ENCODE measurements around the gene MED13L. TPM values are rescaled to one million over a fixed set of nuclear protein-coding genes. Genes with fewer than 3 reads are reported as not detected.

Gene MED13L
- total RNA-seq, 2 experiments from 2014 or later, result 203 to 208 TPM

DNA sequence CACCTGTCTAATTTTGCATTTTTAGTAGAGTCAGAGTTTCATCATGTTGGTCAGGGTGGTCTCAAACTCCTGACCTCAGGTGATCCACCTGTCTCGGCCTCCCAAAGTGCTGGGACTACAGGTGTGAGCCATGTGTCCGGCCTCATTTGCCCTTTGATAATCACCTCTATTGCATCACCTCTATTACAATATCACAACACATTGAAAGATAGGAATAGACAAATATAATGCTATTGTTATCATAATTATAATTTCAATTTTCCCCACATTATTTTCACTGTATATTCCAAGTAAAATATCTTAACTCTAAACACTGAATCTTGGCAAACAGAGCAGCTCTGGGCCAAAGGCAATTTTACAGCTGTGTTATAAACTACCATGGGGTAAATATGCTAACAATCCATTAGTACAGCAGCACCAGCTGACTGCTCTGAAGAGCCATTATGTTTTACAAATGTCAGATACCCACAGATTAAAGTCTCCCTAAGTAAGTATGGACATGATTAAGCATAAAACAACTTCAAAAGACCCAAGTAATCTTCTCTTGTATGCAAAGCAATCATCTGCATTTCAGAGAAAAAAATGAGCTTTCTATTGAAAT, 173.2 kb downstream of the MED13L start:
- Histone ChIP-seq H3K4me1 (ENCODE audit: insufficient read depth, low read length) (no peaks in the 10 kb centered on the region), H3K36me3 (ENCODE audit: insufficient read depth, low read length) (peaks cover 2% of the 10 kb centered on the region), H3K9me3 (ENCODE audit: control insufficient read depth in 1 of 2, insufficient read depth in 1 of 2, low read length in 2 of 2) (no peaks in the 10 kb centered on the region), H3K27me3 (ENCODE audit: control insufficient read depth in 1 of 2, insufficient read depth in 2 of 2, low read length in 2 of 2) (no peaks in the 10 kb centered on the region), H3K27ac (ENCODE audit: low read depth in 1 of 2, low read length in 2 of 2) (no peak overlapping the region), H3K4me3 (ENCODE audit: low read length) (no peak overlapping the region)
- ATAC-seq (ENCODE audit: poor library complexity) (no peak), DNase-seq (no peak)
- ChIA-PET POLR2A (interaction anchor here (1.2 kb wide), 1 partner anchor 10 kb away, joined by 3 read pairs; no protein-coding TSS in a partner anchor), CTCF (no interaction called here)
- Mint-ChIP-seq H3K4me3 (no peak overlapping the region), H3K27me3 (no peaks in the 10 kb centered on the region), H3K36me3 (ENCODE audit: low read depth) (peaks cover 49% of the 10 kb centered on the region), H3K27ac (no peak overlapping the region), H3K4me1 (ENCODE audit: low read depth) (peaks cover 41% of the 10 kb centered on the region), H3K9me3 (no peaks in the 10 kb centered on the region)
- TF ChIP-seq, protein P1, sequence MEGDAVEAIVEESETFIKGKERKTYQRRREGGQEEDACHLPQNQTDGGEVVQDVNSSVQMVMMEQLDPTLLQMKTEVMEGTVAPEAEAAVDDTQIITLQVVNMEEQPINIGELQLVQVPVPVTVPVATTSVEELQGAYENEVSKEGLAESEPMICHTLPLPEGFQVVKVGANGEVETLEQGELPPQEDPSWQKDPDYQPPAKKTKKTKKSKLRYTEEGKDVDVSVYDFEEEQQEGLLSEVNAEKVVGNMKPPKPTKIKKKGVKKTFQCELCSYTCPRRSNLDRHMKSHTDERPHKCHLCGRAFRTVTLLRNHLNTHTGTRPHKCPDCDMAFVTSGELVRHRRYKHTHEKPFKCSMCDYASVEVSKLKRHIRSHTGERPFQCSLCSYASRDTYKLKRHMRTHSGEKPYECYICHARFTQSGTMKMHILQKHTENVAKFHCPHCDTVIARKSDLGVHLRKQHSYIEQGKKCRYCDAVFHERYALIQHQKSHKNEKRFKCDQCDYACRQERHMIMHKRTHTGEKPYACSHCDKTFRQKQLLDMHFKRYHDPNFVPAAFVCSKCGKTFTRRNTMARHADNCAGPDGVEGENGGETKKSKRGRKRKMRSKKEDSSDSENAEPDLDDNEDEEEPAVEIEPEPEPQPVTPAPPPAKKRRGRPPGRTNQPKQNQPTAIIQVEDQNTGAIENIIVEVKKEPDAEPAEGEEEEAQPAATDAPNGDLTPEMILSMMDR (IDR thresholded peaks at IDR 0.05), result no peak
- intact Hi-C loops (cut with DNase I, micrococcal nuclease), result no loop called here

DNA sequence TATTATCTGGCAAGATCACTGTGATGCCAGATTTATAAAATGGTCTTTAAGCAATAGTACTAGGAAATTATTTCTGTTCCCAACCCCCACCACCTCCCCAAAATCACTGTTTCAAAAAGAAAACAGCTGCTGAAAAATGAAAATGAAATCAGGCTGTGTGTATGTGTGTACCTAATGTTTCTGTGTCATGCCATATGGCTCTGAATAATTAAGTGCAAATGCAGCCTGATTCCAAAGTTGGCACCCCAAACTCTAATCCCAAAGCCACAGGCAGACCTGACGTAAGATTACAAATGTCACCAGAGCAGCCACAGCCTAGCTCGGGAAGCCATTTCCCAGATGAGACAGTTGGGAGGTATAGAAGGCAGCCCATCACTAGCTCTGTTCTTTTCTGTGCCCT, 175.5 kb downstream of the MED13L start:
- Histone ChIP-seq H3K4me1 (ENCODE audit: insufficient read depth, low read length) (no peaks in the 10 kb centered on the region), H3K27me3 (ENCODE audit: control insufficient read depth in 1 of 2, insufficient read depth in 2 of 2, low read length in 2 of 2) (no peaks in the 10 kb centered on the region), H3K4me3 (ENCODE audit: low read length) (no peak overlapping the region), H3K27ac (ENCODE audit: low read depth in 1 of 2, low read length in 2 of 2) (no peak overlapping the region), H3K36me3 (ENCODE audit: insufficient read depth, low read length) (peaks cover 2% of the 10 kb centered on the region), H3K9me3 (ENCODE audit: control insufficient read depth in 1 of 2, insufficient read depth in 1 of 2, low read length in 2 of 2) (no peaks in the 10 kb centered on the region)
- Mint-ChIP-seq H3K36me3 (ENCODE audit: low read depth) (peaks cover 36% of the 10 kb centered on the region), H3K27ac (no peak overlapping the region), H3K4me3 (no peak overlapping the region), H3K27me3 (no peaks in the 10 kb centered on the region), H3K4me1 (ENCODE audit: low read depth) (peaks cover 46% of the 10 kb centered on the region), H3K9me3 (no peaks in the 10 kb centered on the region)
- CTCF ChIA-PET, result no interaction called here
- DNase-seq (no peak), ATAC-seq (ENCODE audit: poor library complexity) (no peak)
- TF ChIP-seq, protein P1 (IDR thresholded peaks at IDR 0.05), result no peak
- POLR2A ChIA-PET, result no interaction called here
- intact Hi-C loops (cut with DNase I, micrococcal nuclease), result no loop called here

- intact Hi-C loops (cut with DNase I, micrococcal nuclease), result no loop called here
- H3K27ac Mint-ChIP-seq, result no peak overlapping the region
Observed at GRCh38 chr12:116099652-116100432, 177.7 kb downstream of the MED13L start.

More at GRCh38 chr12:116099652-116100432, 177.7 kb downstream of the MED13L start:
- Mint-ChIP-seq H3K4me1 (ENCODE audit: low read depth) (peaks cover 41% of the 10 kb centered on the region), H3K4me3 (no peak overlapping the region), H3K36me3 (ENCODE audit: low read depth) (peaks cover 32% of the 10 kb centered on the region), H3K9me3 (no peaks in the 10 kb centered on the region), H3K27me3 (no peaks in the 10 kb centered on the region)
- Histone ChIP-seq H3K27ac (ENCODE audit: low read depth in 1 of 2, low read length in 2 of 2) (no peak overlapping the region), H3K4me1 (ENCODE audit: insufficient read depth, low read length) (no peaks in the 10 kb centered on the region), H3K9me3 (ENCODE audit: control insufficient read depth in 1 of 2, insufficient read depth in 1 of 2, low read length in 2 of 2) (no peaks in the 10 kb centered on the region), H3K4me3 (ENCODE audit: low read length) (no peak overlapping the region), H3K27me3 (ENCODE audit: control insufficient read depth in 1 of 2, insufficient read depth in 2 of 2, low read length in 2 of 2) (no peaks in the 10 kb centered on the region), H3K36me3 (ENCODE audit: insufficient read depth, low read length) (no peaks in the 10 kb centered on the region)
- no peak for DNase-seq
- TF ChIP-seq, protein P1 (IDR thresholded peaks at IDR 0.05), result no peak
- ChIA-PET POLR2A (no interaction called here), CTCF (no interaction called here)
- ATAC-seq (ENCODE audit: poor library complexity), result no peak
